DOHH2 (cell line): Measurements from ENCODE around the gene DERA.

ENCODE experiments used
- H3F3A ChIP-seq: fragments of 200-600 bp; sonication (generic), shearing (Covaris generic); 2 replicates; pipeline ENCODE4 v1.6.0; 2016; ENCODE audit warnings: antibody characterized with exemption, mild to moderate bottlenecking; ENCODE audit not compliant: control insufficient read depth, insufficient read depth
- H3K27ac ChIP-seq: fragments of 200-600 bp; sonication (generic); 2 replicates; pipeline ENCODE4 v1.5.1; 2014; ENCODE audit warnings: low read depth, mild to moderate bottlenecking, low read length, moderate library complexity
- H3K27me3 ChIP-seq: fragments of 200-600 bp; sonication (generic); 2 replicates; pipeline ENCODE4 v1.6.1; 2014; ENCODE audit warnings: mild to moderate bottlenecking, low read length, mixed read lengths; ENCODE audit not compliant: control insufficient read depth
- H3K36me3 ChIP-seq: fragments of 200-600 bp; sonication (generic); 2 replicates; pipeline ENCODE4 v1.6.1; 2014; ENCODE audit warnings: mild to moderate bottlenecking, low read length, moderate library complexity, mixed read lengths; ENCODE audit not compliant: control insufficient read depth
- H3K4me1 ChIP-seq: fragments of 200-600 bp; sonication (generic); 2 replicates; pipeline ENCODE4 v1.6.1; 2014; ENCODE audit warnings: mild to moderate bottlenecking, low read length, mixed read lengths; ENCODE audit not compliant: control insufficient read depth
- H3K4me2 ChIP-seq: fragments of 200-600 bp; sonication (generic); 2 replicates; pipeline ENCODE4 v1.6.0; 2014; ENCODE audit warnings: mild to moderate bottlenecking, low read length, moderate library complexity
- H3K4me3 ChIP-seq: fragments of 200-600 bp; sonication (generic); 2 replicates; pipeline ENCODE4 v1.5.1; 2014; ENCODE audit warnings: mild to moderate bottlenecking, low read length, mixed read lengths
- H3K79me2 ChIP-seq: fragments of 200-600 bp; sonication (generic); 2 replicates; pipeline ENCODE4 v1.6.1; 2014; ENCODE audit warnings: mild to moderate bottlenecking, low read length, mixed read lengths; ENCODE audit not compliant: control insufficient read depth
- H3K9me2 ChIP-seq: fragments of 200-600 bp; sonication (generic); replicated peaks from 2 replicates; pipeline ENCODE4 v1.6.1; 2014; ENCODE audit warnings: mild to moderate bottlenecking, low read length, mixed read lengths; ENCODE audit not compliant: control insufficient read depth
- H3K9me3 ChIP-seq: fragments of 200-600 bp; sonication (generic); 2 replicates; pipeline ENCODE4 v1.6.1; 2014; ENCODE audit warnings: antibody characterized with exemption, low read length, mixed read lengths; ENCODE audit not compliant: control insufficient read depth, insufficient read depth
- H4K20me1 ChIP-seq: fragments of 200-600 bp; sonication (generic); 2 replicates; pipeline ENCODE4 v1.6.0; 2014; ENCODE audit warnings: low read depth, mild to moderate bottlenecking, antibody characterized with exemption, low read length, moderate library complexity; ENCODE audit not compliant: control insufficient read depth, insufficient read depth
- CTCF ChIP-seq: fragments of 200-600 bp; sonication (generic); IDR thresholded peaks from one replicate; pipeline ENCODE4 v1.5.1; 2014; ENCODE audit warnings: antibody characterized with exemption, mild to moderate bottlenecking, low read depth, low read length; ENCODE audit not compliant: poor library complexity, severe bottlenecking
- EZH2phosphoT487 ChIP-seq: fragments of 200-600 bp; sonication (generic); IDR thresholded peaks from 2 replicates; pipeline ENCODE4 v1.6.1; 2017; ENCODE audit warnings: borderline replicate concordance, mild to moderate bottlenecking, antibody characterized with exemption, low read length, moderate library complexity, mixed read lengths

DERA gene

GRCh38 chr12:15882118-15882971 is 28.8 kb upstream of the DERA start, which contains the start of gene STRAP:
Gene STRAP, plus strand, starts transcription at chr12:15882387. Its CDS starts 321 bp downstream, at chr12:15882708.
- Histone ChIP-seq H3K9me3 (no peaks in the 10 kb centered on the region), H3K4me2 (peak within 1 kb of the TSS; percentile 78), H3K9me2 (no peaks in the 10 kb centered on the region), H3K4me1 (peaks cover 28% of the 10 kb centered on the region), H3K36me3 (peaks cover 49% of the 10 kb centered on the region), H3K27ac (peak within 1 kb of the TSS; percentile 80), H3K27me3 (no peaks in the 10 kb centered on the region), H3K4me3 (peak within 1 kb of the TSS; percentile 98), H3F3A (no peaks in the 10 kb centered on the region), H4K20me1 (peaks cover 22% of the 10 kb centered on the region; the same call in 1 of the 2 replicates), H3K79me2 (peaks cover 56% of the 10 kb centered on the region)
- TF ChIP-seq CTCF (no peak), EZH2phosphoT487 (no peak)

- peaks cover 27% of the 10 kb centered on the region; the same call in 1 of the 2 replicates for H4K20me1 ChIP-seq
- peaks cover 68% of the 10 kb centered on the region for H3K79me2 ChIP-seq
- TF ChIP-seq CTCF (no peak), EZH2phosphoT487 (no peak)
- H3K27ac ChIP-seq, result no peak overlapping the region
- peaks cover 28% of the 10 kb centered on the region for H3K4me1 ChIP-seq
- no peaks in the 10 kb centered on the region for H3K9me2 ChIP-seq
- peak overlapping the region; percentile 78 for H3K4me2 ChIP-seq
- H3K36me3 ChIP-seq, result peaks cover 60% of the 10 kb centered on the region
- no peaks in the 10 kb centered on the region for H3K27me3 ChIP-seq
- H3K9me3 ChIP-seq, result no peaks in the 10 kb centered on the region
- no peaks in the 10 kb centered on the region for H3F3A ChIP-seq
- peak overlapping the region; percentile 98 for H3K4me3 ChIP-seq
These were observed 27.6 kb upstream of the DERA start for GRCh38 chr12:15883536-15883935.

- no peaks in the 10 kb centered on the region for H3F3A ChIP-seq
- H4K20me1 ChIP-seq, result peaks cover 27% of the 10 kb centered on the region; the same call in 1 of the 2 replicates
- no peaks in the 10 kb centered on the region for H3K9me3 ChIP-seq
- H3K36me3 ChIP-seq, result peaks cover 79% of the 10 kb centered on the region
- no peak overlapping the region for H3K4me3 ChIP-seq
- H3K4me2 ChIP-seq, result no peak overlapping the region
- no peak for TF ChIP-seq EZH2phosphoT487
- TF ChIP-seq CTCF, result no peak
- no peak overlapping the region for H3K27ac ChIP-seq
- H3K4me1 ChIP-seq, result peaks cover 21% of the 10 kb centered on the region
- no peaks in the 10 kb centered on the region for H3K9me2 ChIP-seq
- H3K79me2 ChIP-seq, result peaks cover 84% of the 10 kb centered on the region
- no peaks in the 10 kb centered on the region for H3K27me3 ChIP-seq
These were observed 24.6 kb upstream of the DERA start for GRCh38 chr12:15886372-15887042.
